ENCODE results near the gene MAGI1.

GRCh38 chr3:65564483-65564882, 474.2 kb downstream of the MAGI1 start:
- TF ChIP-seq CTCF (conservative IDR thresholded peaks at IDR 0.05) (no peak), ZFX (IDR thresholded peaks at IDR 0.05) (no peak)

Data from C4-2B (cell line).